ENCODE results near the gene LIMK2.
"Not testable (repeated sequence)": the region's sequence is repeated elsewhere in the genome, so short reads cannot be mapped to it uniquely, and the experiment has no call there.

Gene LIMK2

DNA sequence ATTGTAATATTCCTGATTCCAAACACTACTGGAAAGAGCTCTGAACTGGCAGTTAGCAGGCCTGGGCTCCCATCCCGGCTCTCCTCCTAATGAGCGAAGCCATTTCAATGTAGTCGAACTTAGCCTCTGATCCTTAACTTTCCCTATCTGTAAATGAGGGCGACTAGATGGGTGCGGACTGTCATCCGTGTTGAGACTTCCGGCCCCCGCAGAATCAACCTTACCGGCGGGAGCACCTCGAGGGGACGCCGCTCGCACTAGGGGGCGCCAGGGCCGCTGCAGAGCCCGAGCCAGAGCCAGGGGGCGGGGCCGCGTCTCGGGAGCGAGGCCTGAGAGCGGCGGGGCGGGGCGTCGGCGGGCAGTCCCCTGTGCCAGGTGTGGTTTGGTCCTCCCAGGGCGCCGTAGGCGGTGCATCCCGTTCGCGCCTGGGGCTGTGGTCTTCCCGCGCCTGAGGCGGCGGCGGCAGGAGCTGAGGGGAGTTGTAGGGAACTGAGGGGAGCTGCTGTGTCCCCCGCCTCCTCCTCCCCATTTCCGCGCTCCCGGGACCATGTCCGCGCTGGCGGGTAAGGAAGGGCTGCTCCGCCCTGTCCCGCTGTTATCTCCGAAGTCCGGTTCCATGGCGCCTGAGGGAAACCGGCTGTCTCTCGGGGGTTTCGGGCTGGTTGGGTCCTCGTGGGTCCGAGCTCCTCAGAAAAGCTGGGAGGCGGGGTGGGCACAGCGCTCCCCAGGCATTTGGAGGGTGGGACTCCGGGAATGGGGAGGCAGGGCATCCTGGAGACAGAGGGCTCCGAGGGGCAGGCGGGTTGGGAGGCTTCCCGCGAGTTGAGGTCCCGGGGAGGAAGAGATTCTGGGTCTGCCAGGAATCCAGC lies at the start of gene LIMK2:
Gene LIMK2 (plus strand): TSS at position 437 of the 869 bp plus-strand sequence. CDS start 111 bp downstream, at position 548.
- peak; percentile 94 for DNase-seq

GRCh38 chr22:31170971-31171370 lies 41.1 kb upstream of the LIMK2 start:
- no peak for DNase-seq

GRCh38 chr22:31171734-31172133 lies 40.4 kb upstream of the LIMK2 start:
- not testable (repeated sequence) for DNase-seq

DNA sequence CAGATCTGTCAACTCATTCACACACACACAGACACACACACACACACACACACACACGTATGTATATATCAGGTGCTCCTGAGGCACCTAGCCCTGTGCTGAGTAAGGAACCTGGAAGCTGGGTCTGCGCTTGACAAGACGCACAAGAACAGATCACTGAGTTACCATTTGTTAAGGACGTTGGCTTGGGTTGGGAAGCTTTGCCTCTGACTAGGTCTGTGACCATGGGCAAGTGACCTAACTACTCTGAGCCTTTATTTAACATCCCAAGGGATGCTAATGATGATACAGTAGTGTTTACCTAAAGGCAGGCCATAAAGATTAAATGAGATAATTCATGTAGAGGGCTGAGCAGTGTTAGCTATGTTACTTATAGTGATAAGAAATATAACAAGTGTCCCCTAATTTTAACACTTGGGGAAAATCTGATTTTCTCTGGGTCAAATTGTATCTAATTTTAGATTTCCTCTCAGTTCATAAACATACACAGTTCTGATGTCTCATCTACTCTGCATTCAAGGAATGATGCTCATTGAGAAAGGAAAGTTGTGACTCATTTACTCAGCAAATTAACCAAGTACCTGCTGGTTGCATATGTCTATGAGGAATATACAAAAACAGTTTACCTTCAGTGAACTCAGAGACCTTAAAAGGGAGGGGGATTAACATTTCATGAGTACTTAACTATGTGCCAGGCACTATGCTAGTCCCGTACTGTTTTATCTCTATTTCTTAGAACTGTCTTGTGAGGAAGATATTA lies 38.5 kb upstream of the LIMK2 start:
- DNase-seq, result no peak

- no peak for DNase-seq
Observed at GRCh38 chr22:31176923-31177322, 35.2 kb upstream of the LIMK2 start.

DNA sequence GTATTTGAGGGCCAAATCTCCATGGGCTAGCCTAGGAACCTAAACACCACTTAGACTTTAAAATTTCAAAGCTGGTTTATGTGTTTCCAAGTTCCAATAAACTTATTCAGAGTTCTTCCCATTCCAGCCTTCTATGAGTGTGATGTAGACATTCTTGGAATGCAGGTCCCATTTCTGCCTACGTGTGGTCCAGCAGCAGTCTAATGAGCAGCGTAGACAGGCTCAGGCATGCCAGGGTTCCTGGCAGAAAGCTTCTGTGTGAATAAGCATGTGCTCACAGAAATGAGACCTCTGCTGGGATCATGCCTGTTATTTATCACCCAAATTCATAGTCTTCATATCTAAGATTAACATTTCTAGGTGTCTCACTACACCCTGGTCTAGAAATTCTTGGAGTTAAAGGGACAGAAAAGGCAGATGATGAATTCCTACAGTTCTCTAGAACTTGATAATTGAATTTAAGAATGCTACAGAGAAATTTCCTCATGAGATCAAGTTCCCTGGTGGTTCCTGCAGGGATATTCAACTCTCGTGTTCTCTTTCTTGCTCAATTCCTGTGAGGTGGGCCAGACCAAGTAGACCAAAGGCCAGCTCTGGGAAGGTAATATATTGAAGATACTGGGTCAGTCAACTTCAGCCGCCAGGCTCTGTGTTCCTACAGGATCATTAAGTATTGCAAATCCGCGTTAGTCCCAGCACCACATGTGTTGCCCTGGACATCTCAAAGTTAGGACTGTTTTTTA lies 34.5 kb upstream of the LIMK2 start:
- no peak for DNase-seq

DNA sequence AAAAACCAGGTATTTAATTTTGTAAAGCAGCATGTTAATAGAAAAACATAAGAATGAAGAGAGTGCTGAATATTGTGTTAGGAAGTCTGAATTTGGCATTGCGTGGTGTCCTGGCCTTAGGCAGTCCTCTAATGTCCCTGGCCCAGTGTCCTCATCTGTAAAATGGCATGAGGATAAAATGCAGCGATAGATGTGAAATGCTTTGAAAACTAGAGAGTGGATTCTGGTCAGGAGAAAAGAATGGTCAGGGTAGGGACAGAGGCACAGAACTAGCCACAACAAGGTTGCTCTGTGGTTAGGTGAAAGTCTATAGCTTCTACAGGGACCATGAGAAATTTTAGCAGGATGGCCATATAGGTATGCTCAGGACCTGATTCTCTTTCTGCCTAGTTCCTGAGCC lies 33.2 kb upstream of the LIMK2 start:
- DNase-seq, result no peak

DNA sequence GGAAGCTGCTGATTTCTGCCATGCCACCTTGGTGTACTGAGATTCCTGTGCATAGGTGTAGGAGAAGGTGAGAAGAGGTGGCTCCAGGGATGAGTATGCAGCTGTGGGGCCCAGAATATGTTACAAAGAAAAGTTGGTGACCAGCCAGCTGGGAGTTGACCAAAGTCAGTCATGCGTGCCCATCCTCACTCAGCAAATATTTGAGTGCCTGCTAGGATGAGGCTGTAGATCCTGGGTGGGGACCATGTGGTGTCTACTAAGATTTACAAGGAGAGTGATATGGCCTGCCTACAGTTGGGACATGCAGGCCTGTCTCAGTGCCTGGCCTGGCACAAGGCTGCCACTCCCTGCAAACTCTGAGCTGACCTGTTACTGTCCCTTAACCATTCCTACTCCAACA lies 32.8 kb upstream of the LIMK2 start:
- no peak for DNase-seq

DNA sequence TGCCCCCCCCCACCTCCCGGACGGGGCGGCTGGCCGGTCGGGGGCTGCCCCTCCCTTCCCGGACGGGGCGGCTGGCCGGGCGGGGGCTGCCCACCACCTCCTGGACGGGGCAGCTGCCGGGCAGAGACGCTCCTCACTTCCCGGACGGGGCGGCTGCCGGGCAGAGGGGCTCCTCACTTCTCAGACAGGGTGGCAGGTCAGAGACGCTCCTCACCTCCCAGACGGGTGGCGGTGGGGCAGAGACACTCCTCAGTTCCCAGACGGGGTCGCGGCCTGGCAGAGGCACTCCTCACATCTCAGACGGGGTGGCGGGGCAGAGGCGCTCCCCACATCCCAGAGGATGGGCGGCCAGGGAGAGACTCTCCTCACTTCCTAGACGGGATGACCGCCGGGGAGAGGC lies 28.1 kb upstream of the LIMK2 start:
- no peak for DNase-seq

DNA sequence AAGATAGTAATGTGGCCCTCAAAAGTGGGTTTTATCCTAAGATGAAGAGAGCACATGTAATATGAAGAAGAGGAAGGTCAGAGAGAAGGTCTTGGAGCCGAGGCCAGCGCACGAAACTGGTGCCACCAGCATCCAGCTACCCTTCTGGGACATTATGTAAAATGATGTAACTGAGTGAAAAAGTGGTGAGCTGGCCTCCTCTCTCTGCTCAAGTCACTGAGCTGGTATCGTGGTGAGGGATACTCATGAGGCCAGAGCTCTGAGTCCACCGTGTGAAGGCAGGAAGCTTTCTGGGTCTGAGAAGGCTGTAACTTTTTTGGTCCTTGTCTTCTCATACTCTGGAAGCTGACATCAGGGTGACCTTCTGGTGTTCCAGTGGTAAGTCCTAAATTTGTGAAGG lies 27.0 kb upstream of the LIMK2 start:
- no peak for DNase-seq

GRCh38 chr22:31187627-31188026 lies 24.5 kb upstream of the LIMK2 start:
- DNase-seq, result no peak

GRCh38 chr22:31192513-31192912 lies 19.6 kb upstream of the LIMK2 start:
- DNase-seq, result no peak

GRCh38 chr22:31193092-31193491 lies 19.0 kb upstream of the LIMK2 start:
- no peak for DNase-seq

DNA sequence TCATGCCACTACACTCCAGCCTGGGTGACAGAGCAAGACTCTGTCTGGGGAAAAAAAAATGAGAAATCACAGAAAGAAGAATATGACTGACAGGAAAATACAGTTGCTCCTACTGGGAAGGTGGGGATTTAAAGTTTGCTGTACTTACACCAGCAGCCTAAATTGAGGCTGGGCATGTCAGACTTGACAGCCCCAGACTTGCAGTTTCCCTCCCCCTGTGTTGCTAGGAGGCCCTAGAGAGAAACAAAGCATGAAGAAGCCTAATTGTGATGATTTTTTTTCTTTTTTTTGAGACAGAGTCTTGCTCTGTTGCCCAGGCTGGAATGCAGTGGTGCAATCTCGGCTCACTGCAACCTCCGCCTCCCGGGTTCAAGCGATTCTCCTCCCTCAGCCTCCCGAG lies 17.4 kb upstream of the LIMK2 start:
- not testable (repeated sequence) for DNase-seq

GRCh38 chr22:31199187-31199586 lies 12.9 kb upstream of the LIMK2 start:
- DNase-seq, result no peak

DNA sequence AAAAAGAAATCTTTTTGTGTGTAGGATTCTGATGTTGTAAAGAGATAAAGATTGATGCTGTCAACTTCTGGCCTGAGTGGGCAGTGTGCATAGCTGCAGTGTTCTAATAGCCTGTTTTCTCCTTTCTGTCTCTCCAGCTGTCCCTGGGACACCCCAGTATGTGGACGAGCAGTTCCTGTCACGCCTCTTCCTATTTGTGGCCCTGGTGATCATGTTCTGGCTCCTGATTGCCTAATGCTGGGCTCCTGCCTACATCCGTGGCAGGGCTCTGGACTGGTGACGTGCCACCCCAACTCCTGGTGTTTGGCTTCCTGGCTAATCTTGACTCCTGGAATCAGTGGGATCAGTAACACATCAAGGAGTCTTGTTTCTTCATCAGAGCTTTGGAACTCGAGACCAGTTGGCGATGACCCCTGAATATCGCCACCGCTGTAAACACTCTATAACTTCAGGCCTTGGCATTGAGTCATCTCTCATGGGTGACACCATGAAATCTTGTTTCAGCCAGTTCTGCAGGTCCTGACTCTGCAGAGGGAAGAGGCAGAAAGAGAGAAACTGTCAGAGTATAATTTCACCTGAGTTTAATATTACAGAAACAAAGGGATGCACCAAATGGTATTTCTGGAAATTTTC lies 7.6 kb upstream of the LIMK2 start:
- DNase-seq, result not testable (repeated sequence)

DNA sequence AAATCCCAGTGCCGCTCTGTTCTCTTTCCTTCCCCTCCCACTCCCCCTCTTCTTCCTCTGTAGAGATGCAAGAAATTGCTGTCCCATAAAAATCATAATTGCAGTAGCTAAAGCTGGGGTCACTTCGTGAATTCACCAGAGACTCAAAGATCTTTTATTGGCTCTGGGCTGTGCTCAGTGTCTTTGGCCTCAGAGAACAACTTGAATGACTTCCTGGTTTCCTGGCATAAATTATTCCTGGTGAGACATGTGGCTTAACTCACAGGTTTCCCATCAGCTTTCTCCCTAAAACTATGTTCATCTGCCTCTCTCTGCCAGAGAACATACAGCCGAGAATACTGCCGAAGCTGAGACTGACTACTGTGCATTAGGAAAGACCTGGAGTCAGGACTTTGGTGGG lies 7.0 kb upstream of the LIMK2 start:
- not testable (repeated sequence) for DNase-seq

- not testable (repeated sequence) for DNase-seq
Observed at GRCh38 chr22:31206460-31206859, 5.6 kb upstream of the LIMK2 start.

DNA sequence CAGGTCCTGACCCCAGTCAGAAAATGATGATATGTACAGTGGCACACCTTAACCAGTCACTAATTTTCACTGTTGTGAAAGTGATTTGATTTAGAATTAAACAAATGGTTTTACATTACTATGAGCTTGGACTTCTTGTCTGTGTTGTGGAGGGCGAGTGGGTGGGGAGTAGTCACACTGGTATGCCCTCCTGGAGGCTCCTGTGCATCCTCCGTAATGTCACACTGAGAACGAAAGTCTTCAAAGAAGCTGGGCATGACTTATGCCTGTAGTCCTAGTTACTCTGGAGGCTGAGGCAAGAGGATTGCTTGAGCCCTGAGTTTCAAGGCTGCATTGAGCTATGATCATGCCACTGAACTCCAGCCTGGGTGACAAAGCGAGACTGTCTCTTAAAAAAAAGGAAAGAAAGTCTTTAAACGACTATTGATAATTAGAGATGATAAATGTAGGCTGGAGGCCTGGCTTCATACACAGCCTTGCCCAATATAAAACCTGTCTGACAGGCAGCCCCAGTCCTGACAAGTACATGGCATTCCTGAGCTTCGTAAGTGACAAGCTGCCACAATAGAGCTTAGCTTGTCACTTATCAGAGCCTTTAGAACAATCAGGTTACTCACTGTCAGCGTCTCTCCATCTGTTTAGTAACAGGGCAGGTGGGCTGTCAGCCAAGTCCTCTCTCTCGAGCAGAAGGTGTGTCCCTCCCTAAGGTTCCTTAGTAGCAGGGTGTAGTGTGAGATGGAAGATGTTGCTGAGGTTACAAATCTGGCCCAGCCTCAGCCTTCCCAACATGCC lies 5.0 kb upstream of the LIMK2 start:
- DNase-seq, result peak; percentile 76

- DNase-seq, result no peak
Observed at GRCh38 chr22:31210556-31211421, 1.3 kb upstream of the LIMK2 start.

GRCh38 chr22:31211482-31211861 lies 626 bp upstream of the LIMK2 start:
- DNase-seq, result no peak

All from islet precursor cell (in vitro differentiated cells).